HG03457 (cell line): ENCODE results near the gene MAP1LC3B.
A peak's percentile ranks its signal among the peaks of the same experiment; 100 is the strongest.

Experiments used
- ATAC-seq: cut with Tn5 transposase; IDR thresholded peaks from one replicate; pipeline ENCODE4 v1.9.1; 2021; ENCODE audit warnings: moderate number of reproducible peaks; ENCODE audit not compliant: unreplicated experiment

MAP1LC3B gene

DNA sequence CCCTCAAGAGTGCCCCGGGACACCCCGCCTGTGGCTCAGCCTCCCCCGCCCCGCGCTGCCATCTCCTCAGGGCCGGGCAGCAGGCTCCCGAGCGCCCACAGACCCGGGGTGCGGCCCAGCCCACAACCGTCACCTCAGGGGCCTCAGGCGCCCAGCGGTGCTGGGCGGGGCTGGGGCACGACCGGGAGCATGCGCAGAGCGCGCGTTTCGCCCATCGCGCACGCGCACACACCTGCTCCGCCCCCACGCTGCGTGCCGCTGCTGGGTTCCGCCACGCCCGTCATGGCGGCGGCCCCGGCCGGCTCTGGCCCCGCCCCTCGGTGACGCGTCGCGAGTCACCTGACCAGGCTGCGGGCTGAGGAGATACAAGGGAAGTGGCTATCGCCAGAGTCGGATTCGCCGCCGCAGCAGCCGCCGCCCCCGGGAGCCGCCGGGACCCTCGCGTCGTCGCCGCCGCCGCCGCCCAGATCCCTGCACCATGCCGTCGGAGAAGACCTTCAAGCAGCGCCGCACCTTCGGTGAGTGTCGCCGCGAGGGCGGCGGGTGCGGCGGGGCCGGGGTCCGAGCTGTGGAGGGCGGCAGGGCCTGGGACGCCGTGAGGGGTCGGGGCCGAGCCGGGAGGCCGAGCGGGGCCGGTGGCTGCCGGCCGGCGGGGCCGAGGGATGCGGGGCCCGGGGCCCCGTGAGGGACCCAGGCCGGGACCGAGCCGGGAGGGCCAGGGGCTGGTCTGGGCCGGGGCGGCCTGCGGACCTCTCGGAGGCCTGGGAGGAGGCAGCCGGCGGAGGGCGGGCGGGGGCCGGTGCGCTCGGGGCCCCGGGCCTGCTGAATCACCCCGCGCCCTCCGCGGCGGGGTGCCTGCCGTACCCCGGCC lies at the start of gene MAP1LC3B:
MAP1LC3B (plus strand) TSS at position 387 of the 871 bp plus-strand sequence; CDS start at position 479, 92 bp downstream.
- peak; percentile 37 for ATAC-seq

DNA sequence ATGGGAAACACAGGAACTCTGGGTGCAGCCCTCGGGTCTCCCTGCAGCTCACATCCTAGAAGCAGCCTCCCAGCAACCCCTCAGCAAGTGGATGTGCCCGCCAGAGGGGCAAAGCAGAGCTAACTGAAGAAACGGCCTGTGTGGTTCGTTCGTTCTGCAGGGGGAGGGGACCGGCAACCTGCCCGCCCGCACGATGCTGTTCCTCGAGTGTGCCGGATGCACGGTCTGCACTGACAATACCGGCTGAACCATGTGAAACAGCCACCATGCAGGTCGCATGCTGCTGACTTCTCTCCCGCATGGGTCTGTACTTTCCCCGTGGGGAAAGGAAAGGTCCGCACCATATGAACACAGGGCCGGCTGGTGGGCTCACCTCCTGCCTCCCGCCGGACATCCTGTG lies 49.6 kb upstream of the MAP1LC3B start:
- no peak for ATAC-seq

DNA sequence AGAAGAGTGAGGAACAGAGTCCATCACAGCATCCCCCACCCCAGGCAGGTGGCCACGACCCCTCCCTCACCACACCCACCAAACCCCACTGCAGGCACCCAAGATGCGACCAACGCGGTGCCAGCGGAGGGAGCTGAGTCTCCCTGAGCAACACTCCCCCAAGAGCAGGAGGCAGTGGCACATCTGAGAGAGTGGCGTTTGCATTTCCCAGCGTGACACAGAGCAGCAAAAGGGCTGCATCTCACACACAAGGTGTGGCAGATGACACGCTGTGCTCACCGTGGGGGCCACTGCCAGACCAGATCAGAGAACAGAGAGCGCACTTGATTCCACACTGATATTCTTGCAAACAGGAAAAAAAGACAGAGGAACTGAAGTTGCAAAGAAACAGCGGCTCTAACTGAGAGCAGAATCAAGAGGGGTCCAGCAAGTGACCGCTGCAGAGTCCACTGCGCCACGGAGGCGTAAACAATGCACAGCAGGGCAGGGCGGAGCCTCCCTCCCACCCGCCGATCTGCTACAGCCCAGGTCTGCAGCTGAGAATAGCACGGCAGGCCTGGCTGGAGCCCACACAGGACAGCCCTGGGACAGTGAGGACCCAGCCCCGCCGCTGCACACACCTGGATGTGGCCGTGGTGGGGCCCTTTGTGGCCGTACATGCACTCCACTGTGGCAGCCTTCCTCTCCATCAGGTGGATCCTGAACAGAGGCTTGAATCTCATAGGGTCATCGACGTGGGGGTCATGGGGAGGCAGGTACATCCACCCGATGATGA lies 49.0 kb upstream of the MAP1LC3B start:
- ATAC-seq = no peak

DNA sequence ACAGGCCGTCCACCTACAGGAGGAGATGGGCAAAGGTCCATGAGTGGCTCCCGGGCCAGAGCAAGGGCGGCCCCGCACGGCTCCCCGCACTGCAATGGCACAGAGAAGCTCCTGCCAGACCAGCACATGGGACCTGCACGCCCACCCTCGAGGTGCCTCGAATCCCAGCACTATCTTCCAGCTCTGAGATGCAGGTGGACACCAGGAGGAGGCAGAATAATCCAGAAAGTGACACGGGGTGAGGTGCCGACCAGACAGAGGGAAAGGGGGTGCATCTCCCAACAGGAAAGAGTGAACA lies 48.4 kb upstream of the MAP1LC3B start:
- ATAC-seq = no peak

DNA sequence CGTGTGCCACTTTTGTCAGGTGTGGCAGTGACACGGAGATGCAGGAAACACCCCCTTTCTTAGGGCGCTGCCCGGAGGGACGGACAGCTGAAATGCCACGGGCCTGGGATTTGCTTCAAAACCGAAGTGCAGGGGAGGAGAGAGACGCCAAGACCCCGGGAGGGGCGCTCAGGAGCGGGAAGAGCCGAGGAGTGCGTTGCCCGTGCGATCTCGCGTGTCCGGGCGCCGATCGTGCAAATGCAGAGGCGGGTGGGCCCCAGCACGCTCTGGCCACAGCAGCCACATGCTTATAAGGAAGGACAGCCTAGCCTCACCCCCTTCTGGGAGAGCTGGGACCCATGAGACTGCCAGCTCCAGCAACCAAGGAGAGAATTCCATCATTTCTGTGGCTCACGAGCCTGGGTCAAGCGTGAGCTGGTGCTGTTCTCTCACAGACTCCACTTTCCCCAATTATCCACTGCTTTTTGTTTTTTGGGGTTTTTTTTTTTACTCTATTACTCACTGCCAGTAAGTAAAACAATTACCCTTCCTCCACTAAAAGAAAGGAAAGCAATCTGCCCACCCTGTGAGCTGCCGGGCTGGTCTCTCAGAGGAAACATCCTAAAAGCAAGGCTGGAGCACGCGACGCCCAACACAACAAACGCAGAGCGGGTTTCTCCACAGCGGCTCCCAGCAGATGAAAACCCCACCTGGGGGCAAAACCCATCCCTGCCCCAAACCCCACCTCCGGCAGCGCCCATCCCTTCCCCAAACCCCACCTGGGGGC lies 47.8 kb upstream of the MAP1LC3B start:
- no peak for ATAC-seq

DNA sequence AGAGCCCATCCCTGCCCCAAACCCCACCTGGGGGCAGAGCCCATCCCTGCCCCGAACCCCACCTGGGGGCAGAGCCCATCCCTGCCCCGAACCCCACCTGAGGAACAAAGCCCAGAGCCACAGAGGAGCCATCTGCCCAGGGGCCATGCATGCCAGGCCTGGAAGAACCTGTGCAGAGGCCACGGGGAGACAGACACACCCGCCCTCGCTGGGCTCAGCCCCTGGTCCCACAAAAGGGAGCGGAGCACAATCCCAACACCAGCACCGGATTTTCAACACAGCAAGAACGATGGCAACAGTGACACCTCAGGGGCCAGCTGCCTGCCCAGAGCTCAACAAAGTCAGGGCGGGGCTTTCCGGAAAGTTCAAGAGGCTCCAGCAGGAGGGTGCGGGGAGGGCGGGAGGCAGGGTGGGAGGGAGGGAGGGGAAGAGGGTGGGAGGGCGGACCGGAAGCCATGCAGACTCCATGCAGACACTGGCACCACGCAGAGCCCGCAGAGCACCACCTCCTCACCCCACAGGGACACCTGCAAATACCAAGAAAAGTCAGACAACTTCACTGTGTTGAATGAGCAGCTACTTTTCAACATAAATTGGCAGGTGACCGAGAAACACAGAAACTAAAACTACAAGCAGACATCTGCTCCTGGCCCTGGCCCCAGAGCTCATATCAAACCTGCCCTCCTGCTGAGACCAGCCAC lies 47.1 kb upstream of the MAP1LC3B start:
- no peak for ATAC-seq

DNA sequence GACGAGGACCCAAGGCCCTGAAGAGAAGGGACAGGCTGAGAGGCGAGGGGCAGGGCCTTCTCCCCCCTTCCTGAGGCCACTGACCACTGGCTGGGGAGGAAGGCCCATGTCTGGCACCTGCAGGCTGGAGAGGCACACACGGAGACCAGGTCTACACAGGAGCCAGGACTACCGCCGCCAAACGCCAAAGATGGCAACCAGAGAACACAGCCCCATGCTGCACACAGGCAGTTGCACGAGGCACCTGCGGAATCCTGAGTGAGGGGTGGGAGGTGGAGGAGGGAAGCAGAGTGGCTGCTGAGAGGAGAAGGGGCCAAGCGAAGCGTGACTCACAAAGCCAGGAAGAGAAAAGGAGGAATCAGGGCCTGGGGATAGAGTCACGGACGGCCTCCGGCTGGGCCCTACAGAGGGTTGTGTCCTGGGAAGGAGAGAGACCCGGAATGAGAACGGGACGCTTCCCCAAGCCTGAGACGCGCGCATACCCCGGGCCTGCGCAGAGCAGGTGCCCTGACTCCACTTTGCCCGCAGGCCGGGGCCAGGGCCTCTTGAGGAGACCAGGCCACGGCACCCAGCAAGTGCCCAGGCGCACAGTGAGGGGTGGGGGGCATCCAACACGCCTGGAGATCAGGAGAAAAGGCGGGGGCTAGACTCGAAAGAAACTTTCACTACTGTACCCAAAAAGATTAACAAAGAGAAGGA lies 46.3 kb upstream of the MAP1LC3B start:
- ATAC-seq = no peak

DNA sequence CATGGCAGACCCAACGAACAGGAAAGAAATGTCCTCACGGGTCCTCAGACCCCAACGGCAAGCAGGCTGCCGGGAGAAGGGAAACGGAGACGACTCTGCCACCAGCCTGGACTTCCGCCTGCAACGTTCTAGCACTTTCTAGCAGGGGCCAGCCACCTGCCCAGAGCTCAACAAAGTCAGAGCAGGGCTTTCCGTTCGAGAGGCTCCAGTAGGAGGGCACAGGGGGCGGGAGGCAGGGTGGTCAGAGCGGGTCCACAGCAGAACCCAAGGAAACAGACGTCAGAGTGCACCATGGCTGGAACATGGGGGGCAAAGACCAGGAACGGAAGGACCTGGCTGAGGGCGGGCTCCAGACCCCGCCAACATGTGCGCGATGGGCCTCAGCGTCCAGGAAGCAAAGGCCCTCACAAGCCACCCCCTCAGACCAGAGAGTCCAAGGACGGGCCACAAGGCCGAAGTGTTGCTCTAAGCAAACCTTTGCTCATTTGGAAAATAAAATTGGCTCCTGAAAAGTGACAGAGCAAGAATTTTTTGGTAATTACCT lies 45.5 kb upstream of the MAP1LC3B start:
- ATAC-seq = no peak

DNA sequence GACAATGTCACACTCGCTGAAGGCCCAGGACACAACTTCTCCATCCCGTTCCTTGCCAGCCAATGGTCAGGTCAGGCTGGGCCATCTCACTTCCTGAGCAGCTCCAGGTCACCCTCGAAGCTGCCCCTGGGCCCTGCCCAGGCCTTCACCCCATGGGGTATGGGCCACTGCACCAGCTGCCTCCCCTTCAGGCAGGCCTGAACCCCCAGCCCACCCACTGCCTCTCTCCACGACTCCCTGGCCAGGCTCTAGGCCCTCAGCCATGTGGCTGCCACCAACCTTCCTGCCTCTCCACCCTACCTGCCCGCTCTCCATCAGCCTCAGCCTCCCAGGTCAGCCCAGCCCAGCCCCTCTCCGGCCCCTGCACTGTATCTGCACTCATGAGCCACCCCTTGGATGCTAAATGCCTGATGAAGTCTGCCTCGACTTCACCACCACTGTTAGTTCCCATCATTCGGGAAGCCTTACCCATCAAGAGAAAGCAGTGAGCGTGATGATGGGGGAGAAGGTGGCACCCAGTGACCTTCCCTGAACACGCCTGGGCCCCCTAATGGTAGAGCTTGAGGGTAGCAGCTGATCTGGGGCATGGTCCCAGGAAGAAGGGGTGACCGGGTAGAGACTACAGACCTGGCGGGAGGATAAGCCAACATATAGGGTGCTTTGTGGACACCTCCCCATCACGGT lies 44.1 kb upstream of the MAP1LC3B start:
- no peak for ATAC-seq

DNA sequence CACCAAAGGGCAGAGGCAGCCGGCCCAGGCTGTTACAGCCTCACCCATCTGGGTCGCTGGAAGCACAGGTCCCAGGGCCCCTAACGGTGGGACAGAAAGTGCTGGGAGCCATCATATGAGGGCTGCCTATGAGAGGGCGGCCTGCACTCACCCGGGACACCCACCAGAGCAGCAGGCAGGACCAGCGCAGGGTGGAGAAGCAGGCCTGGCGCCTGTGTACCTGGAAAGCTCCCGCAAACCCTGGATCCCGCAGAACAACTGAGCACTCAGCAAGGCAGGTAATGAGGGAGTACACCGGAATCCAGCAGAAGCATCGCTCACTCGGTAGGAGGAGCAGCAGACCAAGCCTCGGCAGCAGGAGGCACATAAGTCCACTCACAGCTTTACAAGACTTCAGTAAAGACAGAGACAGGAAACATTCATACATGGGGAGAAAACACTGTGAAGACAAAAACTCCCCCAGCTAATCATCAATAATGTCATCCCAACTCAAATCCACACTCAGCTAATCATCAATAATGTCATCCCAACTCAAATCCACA lies 43.4 kb upstream of the MAP1LC3B start:
- ATAC-seq = no peak

DNA sequence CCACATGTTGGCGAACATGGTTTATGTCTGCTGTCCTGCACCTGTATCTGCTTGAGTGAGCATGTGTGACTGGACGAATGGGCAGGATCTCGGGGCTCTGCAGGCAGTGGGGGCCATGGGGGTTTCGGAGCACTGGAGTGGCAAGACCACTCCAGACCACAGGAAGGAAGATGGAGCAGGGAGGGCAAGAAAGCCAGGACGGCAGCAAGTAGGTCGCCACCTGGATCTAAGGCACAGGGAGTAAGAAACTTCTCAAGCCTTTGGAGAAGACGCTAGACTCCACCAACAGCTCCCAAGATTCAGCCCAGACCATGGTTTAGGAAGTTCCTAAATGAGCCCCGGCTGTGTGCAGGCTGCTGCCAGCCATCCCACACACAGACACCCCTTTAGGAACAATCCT lies 42.1 kb upstream of the MAP1LC3B start:
- no peak for ATAC-seq

DNA sequence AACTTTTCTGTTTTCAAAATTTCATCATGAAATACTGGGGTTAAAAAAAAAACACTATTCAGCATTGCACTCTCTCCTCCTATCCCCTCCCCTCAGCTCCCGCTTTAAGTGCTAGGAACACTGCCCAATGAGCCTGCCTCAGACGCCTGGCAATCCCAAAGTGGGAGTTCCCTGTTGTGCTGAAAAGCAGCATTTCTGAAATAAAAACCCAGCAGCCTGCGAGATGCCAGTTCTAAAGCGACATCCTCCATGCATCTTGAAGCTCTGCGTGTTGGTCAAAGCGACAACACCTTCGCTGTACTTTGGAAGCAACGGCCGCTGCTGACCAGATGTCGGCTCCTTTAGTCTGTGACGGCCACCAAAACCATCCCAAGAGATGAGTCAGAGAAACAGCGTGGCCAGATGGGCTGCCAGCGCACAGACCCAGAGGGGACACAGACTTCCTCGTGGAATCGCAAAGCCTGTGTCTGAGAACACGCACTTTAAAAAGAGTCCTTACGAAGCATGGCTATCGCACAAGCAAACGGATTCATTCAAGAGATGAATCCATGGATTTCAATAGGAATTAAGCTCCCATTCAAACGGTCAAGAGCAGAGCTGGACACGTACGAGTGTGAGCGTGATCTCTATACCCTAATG lies 41.3 kb upstream of the MAP1LC3B start:
- no peak for ATAC-seq

DNA sequence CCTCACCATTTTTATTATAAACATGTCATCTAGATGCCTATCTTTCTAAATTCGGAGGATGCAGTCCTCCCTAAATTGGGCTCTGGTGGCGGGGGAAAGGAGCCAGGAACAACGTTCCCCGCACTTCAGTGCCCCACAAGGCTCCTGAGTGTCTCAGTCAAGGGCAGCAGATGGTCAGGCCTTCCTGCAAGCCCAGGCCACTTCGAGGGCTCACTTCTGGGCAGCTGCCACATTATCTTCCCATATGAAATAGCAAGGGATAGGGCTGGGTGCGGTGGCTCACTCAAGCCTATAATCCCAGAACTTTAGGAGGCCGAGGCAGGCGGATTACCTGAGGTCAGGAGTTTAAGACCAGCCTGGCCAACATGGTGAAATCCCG lies 40.8 kb upstream of the MAP1LC3B start:
- no peak for ATAC-seq

DNA sequence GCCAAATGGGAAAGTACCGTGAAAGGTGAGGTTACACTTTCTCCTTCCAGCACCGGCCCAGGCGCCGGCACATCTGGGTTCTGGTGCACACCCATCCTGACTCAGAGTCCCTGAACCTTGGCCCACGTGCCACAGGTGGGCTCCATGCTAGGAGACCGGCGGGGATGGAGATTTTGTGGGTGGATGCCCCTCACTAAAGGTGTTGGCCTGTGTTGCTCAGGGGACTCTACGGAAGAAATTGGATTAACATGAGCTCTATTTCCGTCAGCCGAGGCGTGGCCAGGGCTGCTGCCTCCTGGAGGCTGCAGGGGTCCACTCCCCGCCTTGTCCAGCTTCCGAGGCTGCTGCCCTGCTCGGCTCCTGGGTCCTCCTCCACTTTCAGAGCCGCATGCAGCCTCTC lies 39.3 kb upstream of the MAP1LC3B start:
- no peak for ATAC-seq

DNA sequence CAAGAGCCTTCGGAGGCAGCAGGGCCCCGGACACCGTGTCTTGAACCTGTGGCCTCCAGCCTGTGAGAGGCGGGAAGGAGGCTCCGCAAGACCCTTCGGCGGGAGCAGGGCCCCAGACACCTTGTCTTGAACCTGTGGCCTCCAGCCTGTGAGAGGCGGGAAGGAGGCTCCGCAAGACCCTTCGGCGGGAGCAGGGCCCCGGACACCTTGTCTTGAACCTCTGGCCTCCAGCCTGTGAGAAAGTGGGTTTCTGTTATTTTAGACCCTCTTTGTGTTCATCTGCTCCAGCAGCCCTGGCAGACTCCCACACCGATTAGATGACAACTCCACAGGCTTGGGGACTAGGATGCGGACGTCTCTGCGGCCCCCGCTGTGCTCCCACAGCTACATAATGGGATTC lies 38.5 kb upstream of the MAP1LC3B start:
- ATAC-seq = no peak

DNA sequence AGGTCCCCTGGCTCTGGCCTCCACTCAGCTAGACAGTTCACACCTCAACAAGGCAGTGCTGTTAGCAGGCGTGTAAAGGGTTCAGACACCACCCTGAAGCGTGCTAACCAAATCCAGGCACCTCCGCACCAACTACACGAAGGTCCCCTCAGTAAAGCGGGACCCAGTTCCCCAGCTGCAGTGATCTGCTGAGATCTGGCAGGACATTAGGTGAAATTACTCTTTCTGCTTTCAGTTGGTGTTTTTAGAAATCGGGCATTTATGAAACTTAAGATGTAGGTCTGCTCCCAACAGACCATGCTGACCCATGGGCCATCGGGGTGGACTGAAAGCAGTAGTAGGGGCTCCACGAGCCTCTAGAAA lies 35.7 kb upstream of the MAP1LC3B start:
- no peak for ATAC-seq

DNA sequence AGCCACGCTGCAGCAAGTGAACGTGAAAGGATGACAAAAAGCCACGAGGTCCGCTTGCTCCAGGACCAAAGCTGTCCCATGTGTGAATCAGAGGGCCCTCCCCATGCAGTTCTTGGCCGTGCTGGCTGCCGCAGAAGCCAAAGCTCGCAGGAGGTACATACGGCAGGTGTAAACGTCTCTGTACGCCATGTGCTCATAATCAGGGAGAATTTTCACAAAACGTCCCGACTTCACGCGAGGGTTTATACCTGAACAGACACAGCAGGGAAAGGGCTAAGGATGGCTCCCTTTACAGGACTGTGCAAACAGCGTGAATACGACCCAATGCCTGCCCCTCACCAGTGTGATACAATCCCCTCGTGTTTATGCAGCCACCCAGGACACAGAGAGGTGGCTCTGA lies 33.9 kb upstream of the MAP1LC3B start:
- ATAC-seq = no peak

DNA sequence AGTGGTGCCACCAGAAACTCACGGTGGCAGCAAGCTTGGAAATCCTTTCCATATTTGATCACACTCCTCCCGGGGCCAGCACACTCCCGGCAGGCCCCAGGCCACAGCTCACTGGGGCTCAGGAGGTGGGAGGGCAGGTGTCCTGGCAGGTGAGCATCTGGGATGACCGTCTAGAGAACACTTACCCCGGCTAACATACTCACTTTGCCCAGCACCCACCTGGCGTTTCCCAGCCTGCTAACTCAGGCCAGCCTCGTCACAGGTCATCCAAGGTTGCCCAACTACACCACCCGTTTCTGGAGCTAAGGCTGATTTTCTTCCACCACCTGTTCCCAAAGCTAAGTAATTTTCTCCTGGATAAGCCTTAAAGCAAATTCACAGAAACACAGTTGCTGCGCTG lies 33.4 kb upstream of the MAP1LC3B start:
- ATAC-seq = no peak

DNA sequence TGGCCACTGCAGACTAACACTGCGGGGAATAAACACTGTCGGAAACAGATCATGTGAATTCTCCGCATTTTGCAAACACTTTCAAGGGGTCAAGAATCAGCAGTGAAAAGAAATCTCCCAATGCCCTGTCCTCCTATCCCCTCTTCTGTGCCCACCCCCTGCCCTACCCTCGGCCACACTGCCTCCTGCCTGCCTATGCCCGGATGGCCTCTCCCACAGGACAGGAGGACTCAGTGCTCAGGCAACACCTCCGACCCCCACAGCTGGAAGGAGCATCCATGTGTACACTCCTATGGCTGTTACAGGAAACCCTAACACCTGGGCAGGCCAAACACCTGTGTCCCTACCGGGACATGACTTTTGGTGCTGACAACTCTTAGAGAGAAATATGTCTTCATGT lies 33.0 kb upstream of the MAP1LC3B start:
- ATAC-seq = no peak
